NB4 (cell line): ENCODE measurements around the gene OTOS.
A peak's percentile ranks its signal among the peaks of the same experiment; 100 is the strongest.

ENCODE experiments used
- DNase-seq: peaks from one replicate; pipeline ENCODE4 v3.0.0; 2010; ENCODE audit warnings: low read depth
- H3K4me3 ChIP-seq: one replicate; pipeline ENCODE4 v1.5.1; 2011; ENCODE audit warnings: mild to moderate bottlenecking, low read depth, low read length, moderate library complexity
- CTCF ChIP-seq: IDR thresholded peaks from one replicate; pipeline ENCODE4 v1.5.1; 2012; ENCODE audit warnings: low read depth, low read length
- MAX ChIP-seq: IDR thresholded peaks from 2 replicates; pipeline ENCODE4 v1.6.1; 2011; ENCODE audit warnings: low read depth, low read length
- MYC ChIP-seq: IDR thresholded peaks from 2 replicates; pipeline ENCODE4 v1.6.1; 2011; ENCODE audit warnings: low read depth, low read length
- POLR2A ChIP-seq: IDR thresholded peaks from 2 replicates; pipeline ENCODE4 v1.6.1; 2011; ENCODE audit warnings: mild to moderate bottlenecking; ENCODE audit not compliant: insufficient read length; ENCODE audit errors: extremely low read depth

The OTOS gene

GRCh38 chr2:240132651-240132980, 7.8 kb downstream of the OTOS start:
- no peak for DNase-seq
- no peak overlapping the region for H3K4me3 ChIP-seq
- TF ChIP-seq MAX (no peak), POLR2A (no peak), MYC (no peak), CTCF (no peak)

GRCh38 chr2:240131941-240132650, 8.4 kb downstream of the OTOS start:
- TF ChIP-seq MAX (no peak), MYC (no peak), CTCF (peak; percentile 27), POLR2A (no peak)
- no peak for DNase-seq
- no peak overlapping the region for H3K4me3 ChIP-seq

- H3K4me3 ChIP-seq = no peak overlapping the region
- TF ChIP-seq POLR2A = no peak
- no peak for TF ChIP-seq MYC
- no peak for TF ChIP-seq CTCF
- no peak for TF ChIP-seq MAX
- DNase-seq = no peak
These were observed 9.2 kb downstream of the OTOS start for GRCh38 chr2:240131296-240131695.

GRCh38 chr2:240130393-240131195, 9.9 kb downstream of the OTOS start:
- TF ChIP-seq MAX (no peak), MYC (no peak), CTCF (no peak), POLR2A (no peak)
- H3K4me3 ChIP-seq = no peak overlapping the region
- DNase-seq = no peak

GRCh38 chr2:240129731-240130392, 10.6 kb downstream of the OTOS start:
- H3K4me3 ChIP-seq = no peak overlapping the region
- no peak for DNase-seq
- TF ChIP-seq CTCF = no peak
- TF ChIP-seq MAX = no peak
- TF ChIP-seq MYC = no peak
- TF ChIP-seq POLR2A = no peak
